T47D (cell line): ENCODE measurements around the gene STK39.
A peak's percentile ranks its signal among the peaks of the same experiment; 100 is the strongest.
"Not testable (repeated sequence)": the region's sequence is repeated elsewhere in the genome, so short reads cannot be mapped to it uniquely, and the experiment has no call there.

ENCODE experiments used
- DNase-seq, 2 experiments: peaks; one replicate each; pipeline versions ENCODE4 v3.0.0 to v3.0.0-alpha.2; 2011 to 2012; ENCODE audit warnings: low read depth in 1 of 2, low spot score in 1 of 2
- JUND ChIP-seq: IDR thresholded peaks from 2 replicates; pipeline ENCODE4 v1.6.1; 2012; ENCODE audit warnings: low read depth
- in situ Hi-C: cut with HindIII; loops from 2 replicates; pipeline ENCODE4 v1.10.0; 2016; ENCODE audit warnings: low sequenced_read_pairs, low pct_unique_long_range_greater_than_20kb

STK39 gene

DNA sequence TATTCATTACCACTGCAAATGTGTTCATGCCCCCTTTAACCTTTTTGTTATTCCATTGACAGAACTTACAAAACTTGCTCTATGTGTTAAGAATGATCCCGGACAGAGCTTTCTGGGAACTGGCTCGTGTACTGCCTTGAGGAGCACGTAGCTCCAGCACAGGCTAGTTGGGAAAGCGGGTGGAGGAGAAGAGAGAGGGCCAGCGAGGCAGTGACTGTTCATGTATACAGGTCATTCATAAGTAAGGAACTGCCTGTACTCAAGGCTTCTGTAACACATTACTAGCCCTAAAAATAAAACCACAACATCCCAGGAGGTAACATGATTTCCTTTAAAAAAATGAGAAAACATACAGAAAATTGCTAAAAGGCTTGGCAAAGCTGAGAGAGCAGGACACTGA, 109.0 kb downstream of the STK39 start:
- peak in 1 of 2 experiments; percentile 37 for DNase-seq
- in situ Hi-C loops = no loop called here
- no peak for TF ChIP-seq JUND

GRCh38 chr2:168137510-168138180, 109.8 kb downstream of the STK39 start:
- in situ Hi-C loops = no loop called here
- peak in 1 of 2 experiments; percentile 33 for DNase-seq
- TF ChIP-seq JUND = no peak

DNA sequence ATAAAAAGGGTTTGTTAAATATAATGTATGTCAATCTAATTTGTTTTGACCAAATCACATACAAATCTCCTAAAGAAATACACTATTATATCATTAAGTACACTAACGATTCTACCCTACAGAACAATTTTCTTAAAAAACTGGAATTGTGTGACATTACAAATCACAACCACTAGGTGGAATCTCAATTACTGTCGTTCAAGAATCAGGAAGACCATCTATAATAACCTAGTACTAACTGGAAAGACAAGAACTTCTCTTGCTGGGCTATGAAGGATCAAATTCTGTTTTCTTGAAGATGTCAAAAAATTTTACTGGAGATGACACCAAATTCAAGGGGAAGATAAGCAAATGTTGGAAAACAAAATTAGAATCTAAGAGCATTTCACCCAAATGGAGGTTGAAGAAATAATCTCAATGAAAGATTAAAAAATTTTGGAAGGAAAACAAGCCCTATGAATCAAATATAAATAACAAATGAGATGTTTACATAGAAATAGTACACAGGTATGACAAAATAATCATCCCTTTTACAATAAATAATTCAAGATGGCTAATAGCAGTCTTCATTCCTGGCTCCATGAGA, 110.9 kb downstream of the STK39 start:
- DNase-seq = peak in 1 of 2 experiments; percentile 57
- in situ Hi-C loops = no loop called here
- TF ChIP-seq JUND = no peak

DNA sequence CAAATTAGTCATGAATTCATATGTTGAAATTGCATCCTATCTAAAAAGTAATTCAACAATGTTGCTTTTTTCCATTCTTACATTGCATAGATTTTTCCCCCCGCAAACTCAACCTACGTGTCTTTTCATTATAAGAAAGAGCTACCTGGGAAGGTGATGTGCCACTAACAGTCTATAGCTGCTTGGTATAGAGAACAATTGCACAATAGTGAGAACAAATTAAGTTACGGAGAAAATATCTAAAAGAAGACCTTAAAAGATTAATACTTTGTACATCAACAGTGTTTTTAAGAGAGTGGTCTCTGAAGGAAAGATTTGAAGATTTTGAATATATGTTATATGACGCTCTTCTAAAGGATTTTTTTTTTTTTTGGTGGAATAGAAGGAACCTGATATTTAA, 111.8 kb downstream of the STK39 start:
- in situ Hi-C loops = no loop called here
- no peak for TF ChIP-seq JUND
- no peak for DNase-seq

GRCh38 chr2:168135121-168135520, 112.3 kb downstream of the STK39 start:
- no peak for DNase-seq

GRCh38 chr2:168134485-168134884, 112.9 kb downstream of the STK39 start:
- no peak for DNase-seq
- in situ Hi-C loops = no loop called here

More at GRCh38 chr2:168135121-168135520, 112.3 kb downstream of the STK39 start:
- in situ Hi-C loops = no loop called here
- TF ChIP-seq JUND = no peak

GRCh38 chr2:168132389-168132788, 115.0 kb downstream of the STK39 start:
- in situ Hi-C loops = no loop called here
- DNase-seq = no peak
- TF ChIP-seq JUND = no peak

More at GRCh38 chr2:168134485-168134884, 112.9 kb downstream of the STK39 start:
- TF ChIP-seq JUND = no peak

- in situ Hi-C loops = no loop called here
- no peak for DNase-seq
Measured at GRCh38 chr2:168130346-168130745, 117.0 kb downstream of the STK39 start.

GRCh38 chr2:168127371-168127770, 120.0 kb downstream of the STK39 start:
- in situ Hi-C loops = no loop called here
- no peak for DNase-seq
- TF ChIP-seq JUND = no peak

More at GRCh38 chr2:168130346-168130745, 117.0 kb downstream of the STK39 start:
- TF ChIP-seq JUND = no peak

- in situ Hi-C loops, DNase-seq: not testable (repeated sequence)
Measured at GRCh38 chr2:168122210-168122609, 125.2 kb downstream of the STK39 start.

GRCh38 chr2:168120730-168121129, 126.7 kb downstream of the STK39 start:
- no peak for DNase-seq
- in situ Hi-C loops = no loop called here
- no peak for TF ChIP-seq JUND

DNA sequence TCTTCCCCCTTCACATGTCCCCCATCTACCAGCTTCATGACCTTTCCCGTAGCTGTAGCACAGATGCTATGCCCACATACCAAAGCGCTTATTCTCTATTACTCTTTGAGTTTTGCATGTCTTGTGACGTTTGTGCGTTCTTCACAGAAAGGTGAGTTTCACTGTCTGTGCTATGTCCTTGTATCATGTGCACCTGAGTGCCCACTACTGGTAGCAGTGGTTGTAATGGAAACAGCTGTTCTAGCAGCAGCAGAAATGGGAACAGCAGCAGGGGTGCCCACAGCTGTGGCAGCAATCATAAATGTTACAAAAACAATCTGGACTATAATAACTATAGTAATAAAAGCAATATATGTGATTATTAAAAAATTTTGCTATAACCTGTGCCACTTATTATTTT, 127.1 kb downstream of the STK39 start:
- TF ChIP-seq JUND = no peak
- DNase-seq = no peak
- in situ Hi-C loops = no loop called here

DNA sequence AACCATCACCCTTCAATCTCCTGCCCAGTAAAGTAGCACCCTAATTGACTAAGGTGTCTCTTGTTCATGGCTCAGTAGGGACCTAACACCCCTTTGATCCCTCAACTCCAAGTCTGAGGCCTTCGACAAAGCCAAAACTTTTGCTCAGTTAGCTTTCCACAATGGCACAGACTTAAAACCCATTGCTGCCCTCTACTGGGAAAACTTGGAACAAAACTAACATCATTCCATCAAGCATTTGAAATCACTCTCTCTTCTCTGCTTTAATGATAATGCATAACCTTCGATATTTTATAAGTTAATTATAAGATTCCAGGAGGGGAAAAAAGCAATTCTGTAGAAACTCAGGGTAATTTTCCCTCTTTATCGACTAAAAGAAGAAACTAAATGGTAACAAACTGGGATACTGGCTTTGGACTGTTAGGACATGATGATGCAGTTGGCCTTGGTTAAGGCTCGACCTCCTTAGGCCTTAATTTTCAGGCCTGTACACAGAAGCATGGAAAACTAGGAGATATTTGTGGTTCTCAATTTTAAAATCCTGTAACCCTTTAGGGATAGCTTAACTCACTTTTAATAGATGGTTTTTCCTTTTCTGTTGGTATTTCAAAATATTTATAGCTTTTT, 127.8 kb downstream of the STK39 start:
- DNase-seq = peak in 1 of 2 experiments; percentile 65
- in situ Hi-C loops = no loop called here
- TF ChIP-seq JUND = no peak
